IMR-90 (cell line): ENCODE data around the gene HAVCR2. TPM values are rescaled to one million over a fixed set of nuclear protein-coding genes. Genes with fewer than 3 reads are reported as not detected.

Source experiments
- ATAC-seq: fragments of 200-7000 bp; cut with Tn5 transposase; 2 replicates; pipeline ENCODE4 v1.9.1; 2020; ENCODE audit warnings: low read depth, mild to moderate bottlenecking, moderate library complexity
- BruUV-seq: library from RNA; stranded (reverse); fragments of 400-500 nt; replicated peaks from 2 replicates; lab custom pipeline; 2021; lab: Mats Ljungman, UMichigan
- CTCF ChIA-PET: fragments of 300-600 bp; formaldehyde crosslinking; extraction: SDS; loops from one replicate; lab custom pipeline; 2021; ENCODE audit warnings: antibody characterized with exemption; lab: Yijun Ruan, JAX
- POLR2A ChIA-PET: fragments of 300-600 bp; sonication (Branson Sonifier 250); formaldehyde crosslinking; loops from one replicate; lab custom pipeline; 2022; ENCODE audit warnings: antibody characterized with exemption; ENCODE audit not compliant: unreplicated experiment; lab: Charles Lee
- DNase-seq: peaks from one replicate; pipeline ENCODE4 v3.0.0; 2013
- H2AFZ ChIP-seq: replicated peaks from 2 replicates; pipeline ENCODE3; 2013; ENCODE audit warnings: low read length, mild to moderate bottlenecking; ENCODE audit not compliant: poor library complexity
- H2AK5ac ChIP-seq: 2 replicates; pipeline ENCODE4 v1.6.1; 2013; ENCODE audit warnings: low read depth, low read length, inconsistent platforms
- H2AK9ac ChIP-seq: replicated peaks from 2 replicates; pipeline ENCODE3; 2013; ENCODE audit warnings: mild to moderate bottlenecking, low read depth, low read length, moderate library complexity; ENCODE audit not compliant: poor library complexity
- H2BK120ac ChIP-seq: 2 replicates; pipeline ENCODE4 v1.6.1; 2013; ENCODE audit warnings: low read depth, low read length, inconsistent platforms
- H2BK15ac ChIP-seq: 3 replicates; pipeline ENCODE4 v1.6.1; 2013; ENCODE audit warnings: low read depth, low read length, inconsistent platforms
- H2BK20ac ChIP-seq: 2 replicates; pipeline ENCODE4 v1.6.1; 2013; ENCODE audit warnings: low read depth, mild to moderate bottlenecking, inconsistent platforms, low read length, moderate library complexity
- H2BK5ac ChIP-seq: 2 replicates; pipeline ENCODE4 v1.6.1; 2013; ENCODE audit warnings: mild to moderate bottlenecking, low read depth, low read length, inconsistent platforms; ENCODE audit not compliant: poor library complexity, severe bottlenecking
- H3K14ac ChIP-seq: replicated peaks from 2 replicates; pipeline ENCODE4 v1.6.1; 2013; ENCODE audit warnings: low read depth, low read length, inconsistent platforms
- H3K18ac ChIP-seq: 2 replicates; pipeline ENCODE4 v1.6.1; 2013; ENCODE audit warnings: low read depth, low read length, control low read depth
- H3K23ac ChIP-seq: 2 replicates; pipeline ENCODE4 v1.6.1; 2013; ENCODE audit warnings: low read depth, low read length, inconsistent platforms
- H3K27ac ChIP-seq: 2 replicates; pipeline ENCODE4 v1.5.1; 2013; ENCODE audit warnings: mild to moderate bottlenecking, control low read depth, low read length; ENCODE audit not compliant: insufficient read depth
- H3K27me3 ChIP-seq: 2 replicates; pipeline ENCODE4 v1.6.1; 2013; ENCODE audit warnings: low read length; ENCODE audit not compliant: control insufficient read depth, insufficient read depth
- H3K36me3 ChIP-seq: 2 replicates; pipeline ENCODE4 v1.6.1; 2013; ENCODE audit warnings: low read length, mixed read lengths; ENCODE audit not compliant: control insufficient read depth, insufficient read depth
- H3K4ac ChIP-seq: 2 replicates; pipeline ENCODE4 v1.6.1; 2013; ENCODE audit warnings: low read depth, low read length, inconsistent platforms
- H3K4me1 ChIP-seq: 2 replicates; pipeline ENCODE4 v1.6.1; 2013; ENCODE audit warnings: low read length, mixed read lengths; ENCODE audit not compliant: control insufficient read depth, insufficient read depth
- H3K4me2 ChIP-seq: 2 replicates; pipeline ENCODE4 v1.6.1; 2013; ENCODE audit warnings: low read depth, mild to moderate bottlenecking, control low read depth, low read length, moderate library complexity
- H3K4me3 ChIP-seq: 2 replicates; pipeline ENCODE4 v1.5.1; 2013; ENCODE audit warnings: low read depth, mild to moderate bottlenecking, control low read depth, low read length, moderate library complexity; ENCODE audit not compliant: insufficient read depth
- H3K56ac ChIP-seq: 2 replicates; pipeline ENCODE4 v1.6.1; 2013; ENCODE audit warnings: low read length, inconsistent platforms; ENCODE audit not compliant: insufficient read depth; ENCODE audit errors: extremely low read depth
- H3K79me1 ChIP-seq, 2 experiments: 2 replicates each; pipeline ENCODE4 v1.6.1; 2013; ENCODE audit warnings: low read length in 2 of 2, inconsistent platforms in 1 of 2, low read depth in 1 of 2
- H3K9ac ChIP-seq: 2 replicates; pipeline ENCODE4 v1.6.1; 2013; ENCODE audit warnings: low read depth, low read length, control low read depth
- H3K9me1 ChIP-seq: 2 replicates; pipeline ENCODE4 v1.6.1; 2013; ENCODE audit warnings: low read length, inconsistent platforms; ENCODE audit not compliant: insufficient read depth
- H3K9me3 ChIP-seq: 2 replicates; pipeline ENCODE4 v1.6.1; 2013; ENCODE audit warnings: low read length; ENCODE audit not compliant: control insufficient read depth, insufficient read depth
- H4K20me1 ChIP-seq: 2 replicates; pipeline ENCODE4 v1.6.1; 2013; ENCODE audit warnings: low read length, inconsistent platforms; ENCODE audit not compliant: insufficient read depth
- H4K5ac ChIP-seq: 2 replicates; pipeline ENCODE4 v1.6.1; 2013; ENCODE audit warnings: mild to moderate bottlenecking, low read depth, low read length, control low read depth
- H4K8ac ChIP-seq, 2 experiments: 2 replicates each; pipeline ENCODE4 v1.6.1; 2013; ENCODE audit warnings: low read depth in 2 of 2, low read length in 2 of 2, control low read depth in 1 of 2, inconsistent platforms in 1 of 2
- H4K91ac ChIP-seq: 2 replicates; pipeline ENCODE4 v1.6.1; 2013; ENCODE audit warnings: low read depth, low read length, inconsistent platforms; ENCODE audit not compliant: insufficient read depth
- BHLHE40 ChIP-seq: fragments of 150-350 bp; IDR thresholded peaks from 2 replicates; pipeline ENCODE4 v1.6.1; 2016; ENCODE audit warnings: mild to moderate bottlenecking, low read depth, low read length
- CEBPB ChIP-seq: IDR thresholded peaks from 2 replicates; pipeline ENCODE4 v1.6.1; 2012; ENCODE audit warnings: low read depth, low read length, improper control_type of control experiment
- CHD1 ChIP-seq: IDR thresholded peaks from 2 replicates; pipeline ENCODE4 v1.6.1; 2012; ENCODE audit warnings: low read depth, low read length, improper control_type of control experiment
- FOS ChIP-seq: fragments of 150-350 bp; IDR thresholded peaks from 2 replicates; pipeline ENCODE4 v1.6.1; 2016; ENCODE audit warnings: low read depth, low read length
- MAFK ChIP-seq: IDR thresholded peaks from 2 replicates; pipeline ENCODE4 v1.6.1; 2012; ENCODE audit warnings: low read depth, low read length, improper control_type of control experiment
- MAZ ChIP-seq: IDR thresholded peaks from 2 replicates; pipeline ENCODE4 v1.6.1; 2012; ENCODE audit warnings: low read depth, mild to moderate bottlenecking, low read length, improper control_type of control experiment, moderate library complexity, borderline replicate concordance
- MXI1 ChIP-seq: IDR thresholded peaks from 2 replicates; pipeline ENCODE4 v1.6.1; 2012; ENCODE audit warnings: low read depth, mild to moderate bottlenecking, low read length, moderate library complexity, borderline replicate concordance
- NFE2L2 ChIP-seq: fragments of 150-350 bp; IDR thresholded peaks from 2 replicates; pipeline ENCODE4 v1.6.1; 2016; ENCODE audit warnings: low read depth, mild to moderate bottlenecking, low read length
- POLR2A ChIP-seq: IDR thresholded peaks from 2 replicates; pipeline ENCODE4 v1.6.1; 2012; ENCODE audit warnings: mild to moderate bottlenecking, low read depth, low read length
- RAD21 ChIP-seq: IDR thresholded peaks from 2 replicates; pipeline ENCODE4 v1.6.1; 2012; ENCODE audit warnings: low read length, improper control_type of control experiment
- RCOR1 ChIP-seq: IDR thresholded peaks from 2 replicates; pipeline ENCODE4 v1.6.1; 2012; ENCODE audit warnings: mild to moderate bottlenecking, low read length, improper control_type of control experiment; ENCODE audit not compliant: insufficient replicate concordance
- RFX5 ChIP-seq: IDR thresholded peaks from 2 replicates; pipeline ENCODE4 v1.8.0; 2012; ENCODE audit warnings: low read depth, mild to moderate bottlenecking, low read length, moderate library complexity
- SMC3 ChIP-seq: fragments of 150-350 bp; IDR thresholded peaks from 2 replicates; pipeline ENCODE4 v1.6.1; 2016; ENCODE audit warnings: low read depth, mild to moderate bottlenecking, antibody characterized with exemption, low read length, moderate library complexity
- WGBS, 2 experiments: methylation state at CpG; one replicate each; pipeline versions ENCODE4 v1.1.5 to v1.1.7; 2013; ENCODE audit warnings: missing lambda C conversion rate in 2 of 2; ENCODE audit not compliant: insufficient read length in 1 of 2; ENCODE audit errors: extremely low coverage in 2 of 2; 5-methylcytosine and 5-hydroxymethylcytosine counted together
- dilution Hi-C: fragments of 300-500 bp; cut with HindIII; formaldehyde crosslinking; loops from one replicate; pipeline ENCODE4 v1.14.3; 2018; ENCODE audit warnings: low sequenced_read_pairs; ENCODE audit not compliant: unreplicated experiment
- in situ Hi-C: fragments of 300-500 bp; cut with MboI; formaldehyde crosslinking; loops from 3 replicates; pipeline ENCODE4 v1.14.3; 2019; ENCODE audit warnings: low sequenced_read_pairs, inconsistent platforms, mixed read lengths
- intact Hi-C: fragments of 100-400 bp; cut with micrococcal nuclease; formaldehyde crosslinking; loops from 2 replicates; pipeline ENCODE4 v1.10.0; 2022
- polyA plus RNA-seq, 3 experiments: library from polyadenylated mRNA; depleted of rRNA; stranded (reverse); fragments of >200 nt; gene quantifications; 2 replicates each; pipeline ENCODE4 v1.2.3, GENCODE V29; 2012; ENCODE audit warnings: low replicate concordance in 1 of 3
- total RNA-seq: library from RNA; depleted of rRNA; stranded (reverse); fragments of >200 nt; gene quantifications from 2 replicates; pipeline ENCODE4 v1.2.3, GENCODE V29; 2012
- TF ChIP-seq, protein P1 (sequence below): fragments of 150-350 bp; IDR thresholded peaks from 2 replicates; pipeline ENCODE4 v1.6.1; 2016; ENCODE audit warnings: low read depth, mild to moderate bottlenecking, low read length, moderate library complexity, borderline replicate concordance
- TF ChIP-seq, protein P2 (sequence below): fragments of 150-350 bp; IDR thresholded peaks from 2 replicates; pipeline ENCODE4 v1.6.1; 2017; ENCODE audit warnings: mild to moderate bottlenecking, antibody characterized with exemption, low read length, low read depth
- TF ChIP-seq, protein P3 (sequence below): conservative IDR thresholded peaks from 2 replicates; pipeline ENCODE4 v1.5.1; 2012; ENCODE audit warnings: mild to moderate bottlenecking, low read depth, low read length, improper control_type of control experiment

HAVCR2 gene
- total and polyA plus RNA-seq, 2 of the 4 experiments (the other 2 are of a cell fraction), result under 0.01 to 0.07 TPM

DNA sequence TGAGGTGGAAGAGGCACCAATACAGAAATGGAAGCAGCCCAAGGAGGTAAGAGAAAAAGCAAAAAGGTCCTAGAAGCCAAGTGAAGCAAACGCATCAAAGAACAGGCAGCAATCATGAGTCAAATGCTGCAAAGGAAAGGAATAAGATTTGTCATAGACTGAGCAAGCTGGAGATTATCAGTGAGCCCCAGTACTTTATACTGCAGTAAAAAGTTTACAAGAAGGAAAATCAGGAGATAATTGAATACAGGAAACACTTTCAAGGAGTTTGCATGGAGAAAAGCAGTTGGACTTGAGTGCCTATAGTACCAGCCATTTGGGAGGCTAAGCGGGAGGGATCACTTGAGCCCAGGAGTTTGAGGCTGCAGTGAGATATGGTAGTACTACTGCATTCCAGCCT lies 42.8 kb downstream of the HAVCR2 start:
- no peaks in the 10 kb centered on the region for H3K9me1 ChIP-seq
- no peaks in the 10 kb centered on the region for H3K4me1 ChIP-seq
- H4K20me1 ChIP-seq, result no peaks in the 10 kb centered on the region
- no peak overlapping the region for H4K5ac ChIP-seq
- no CpG with 5 or more reads among the region's 2 CpGs for WGBS, 2 experiments
- in situ Hi-C loops, result no loop called here
- no peak overlapping the region for H3K9ac ChIP-seq
- dilution Hi-C loops, result no loop called here
- no peak overlapping the region for H3K4me2 ChIP-seq
- H3K27me3 ChIP-seq, result no peaks in the 10 kb centered on the region
- no TSS peak for BruUV-seq
- TF ChIP-seq SMC3, result no peak
- no peak for TF ChIP-seq RAD21
- no peak for TF ChIP-seq MAFK
- TF ChIP-seq MXI1, result no peak
- TF ChIP-seq NFE2L2, result no peak
- no peak for TF ChIP-seq RCOR1
- TF ChIP-seq, protein P1, sequence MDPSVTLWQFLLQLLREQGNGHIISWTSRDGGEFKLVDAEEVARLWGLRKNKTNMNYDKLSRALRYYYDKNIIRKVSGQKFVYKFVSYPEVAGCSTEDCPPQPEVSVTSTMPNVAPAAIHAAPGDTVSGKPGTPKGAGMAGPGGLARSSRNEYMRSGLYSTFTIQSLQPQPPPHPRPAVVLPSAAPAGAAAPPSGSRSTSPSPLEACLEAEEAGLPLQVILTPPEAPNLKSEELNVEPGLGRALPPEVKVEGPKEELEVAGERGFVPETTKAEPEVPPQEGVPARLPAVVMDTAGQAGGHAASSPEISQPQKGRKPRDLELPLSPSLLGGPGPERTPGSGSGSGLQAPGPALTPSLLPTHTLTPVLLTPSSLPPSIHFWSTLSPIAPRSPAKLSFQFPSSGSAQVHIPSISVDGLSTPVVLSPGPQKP, result no peak
- TF ChIP-seq, protein P2, sequence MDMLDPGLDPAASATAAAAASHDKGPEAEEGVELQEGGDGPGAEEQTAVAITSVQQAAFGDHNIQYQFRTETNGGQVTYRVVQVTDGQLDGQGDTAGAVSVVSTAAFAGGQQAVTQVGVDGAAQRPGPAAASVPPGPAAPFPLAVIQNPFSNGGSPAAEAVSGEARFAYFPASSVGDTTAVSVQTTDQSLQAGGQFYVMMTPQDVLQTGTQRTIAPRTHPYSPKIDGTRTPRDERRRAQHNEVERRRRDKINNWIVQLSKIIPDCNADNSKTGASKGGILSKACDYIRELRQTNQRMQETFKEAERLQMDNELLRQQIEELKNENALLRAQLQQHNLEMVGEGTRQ, result no peak
- no peak for TF ChIP-seq FOS
- no peak for TF ChIP-seq CHD1
- TF ChIP-seq BHLHE40, result no peak
- TF ChIP-seq, protein P3, sequence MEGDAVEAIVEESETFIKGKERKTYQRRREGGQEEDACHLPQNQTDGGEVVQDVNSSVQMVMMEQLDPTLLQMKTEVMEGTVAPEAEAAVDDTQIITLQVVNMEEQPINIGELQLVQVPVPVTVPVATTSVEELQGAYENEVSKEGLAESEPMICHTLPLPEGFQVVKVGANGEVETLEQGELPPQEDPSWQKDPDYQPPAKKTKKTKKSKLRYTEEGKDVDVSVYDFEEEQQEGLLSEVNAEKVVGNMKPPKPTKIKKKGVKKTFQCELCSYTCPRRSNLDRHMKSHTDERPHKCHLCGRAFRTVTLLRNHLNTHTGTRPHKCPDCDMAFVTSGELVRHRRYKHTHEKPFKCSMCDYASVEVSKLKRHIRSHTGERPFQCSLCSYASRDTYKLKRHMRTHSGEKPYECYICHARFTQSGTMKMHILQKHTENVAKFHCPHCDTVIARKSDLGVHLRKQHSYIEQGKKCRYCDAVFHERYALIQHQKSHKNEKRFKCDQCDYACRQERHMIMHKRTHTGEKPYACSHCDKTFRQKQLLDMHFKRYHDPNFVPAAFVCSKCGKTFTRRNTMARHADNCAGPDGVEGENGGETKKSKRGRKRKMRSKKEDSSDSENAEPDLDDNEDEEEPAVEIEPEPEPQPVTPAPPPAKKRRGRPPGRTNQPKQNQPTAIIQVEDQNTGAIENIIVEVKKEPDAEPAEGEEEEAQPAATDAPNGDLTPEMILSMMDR, result no peak
- no peak for TF ChIP-seq RFX5
- TF ChIP-seq CEBPB, result no peak
- TF ChIP-seq POLR2A, result no peak
- TF ChIP-seq MAZ, result no peak
- no peak overlapping the region for H3K4ac ChIP-seq
- H3K36me3 ChIP-seq, result no peaks in the 10 kb centered on the region
- H2AFZ ChIP-seq, result no peak overlapping the region
- no peak overlapping the region for H2BK120ac ChIP-seq
- ATAC-seq (no peak), DNase-seq (no peak)
- no peak overlapping the region for H2BK15ac ChIP-seq
- no peak overlapping the region for H3K27ac ChIP-seq
- no peaks in the 10 kb centered on the region; the same call in 1 of the 2 replicates for H3K9me3 ChIP-seq
- H2BK5ac ChIP-seq, result no peak overlapping the region
- no peak overlapping the region for H3K14ac ChIP-seq
- no peaks in the 10 kb centered on the region for H3K79me1 ChIP-seq
- H3K56ac ChIP-seq, result no peak overlapping the region
- no peak overlapping the region for H2AK9ac ChIP-seq
- H4K91ac ChIP-seq, result no peak overlapping the region
- ChIA-PET CTCF (no interaction called here), POLR2A (no interaction called here)
- no peak overlapping the region for H4K8ac ChIP-seq
- intact Hi-C loops, result no loop called here
- H3K18ac ChIP-seq, result no peak overlapping the region
- no peak overlapping the region for H3K23ac ChIP-seq
- H2AK5ac ChIP-seq, result no peak overlapping the region
- H3K4me3 ChIP-seq, result no peak overlapping the region
- no peak overlapping the region for H2BK20ac ChIP-seq
